GM12873 (cell line): ENCODE measurements around the gene MYH9.

Source experiments
- TF ChIP-seq, protein P1 (sequence below): IDR thresholded peaks from 2 replicates; pipeline ENCODE4 v1.5.1; 2012; ENCODE audit warnings: low read depth, mild to moderate bottlenecking, moderate library complexity, low read length, control low read depth; ENCODE audit not compliant: insufficient read depth; ENCODE audit errors: missing control alignments

MYH9 gene

DNA sequence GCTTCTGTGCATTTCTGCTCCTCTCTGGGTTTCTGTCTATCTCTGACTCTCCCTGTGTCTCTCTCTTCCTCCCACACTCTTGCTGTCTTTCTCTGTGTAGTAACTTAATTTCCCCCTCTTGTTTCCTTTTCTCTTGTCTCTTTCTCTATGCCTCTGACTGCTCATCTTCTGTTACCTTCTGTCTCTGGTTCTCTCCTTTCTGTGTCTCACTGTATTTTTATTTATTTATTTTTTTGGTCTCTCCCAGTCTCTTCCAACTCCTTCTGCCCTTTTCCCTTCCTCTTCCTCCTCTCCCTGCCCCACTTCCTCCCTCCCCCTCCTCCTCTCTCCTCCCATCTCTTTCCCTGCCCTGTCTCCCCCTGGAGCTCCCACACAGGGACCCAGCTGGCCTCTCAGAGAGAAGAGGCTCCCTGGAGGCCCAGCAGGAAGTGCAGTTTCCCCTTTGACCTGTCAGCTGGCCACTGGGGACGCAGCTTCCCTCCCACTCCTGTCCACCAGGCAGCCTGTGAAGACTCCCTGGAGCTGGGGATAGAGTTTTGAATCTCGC is 38.3 kb upstream of the MYH9 start:
- TF ChIP-seq, protein P1, sequence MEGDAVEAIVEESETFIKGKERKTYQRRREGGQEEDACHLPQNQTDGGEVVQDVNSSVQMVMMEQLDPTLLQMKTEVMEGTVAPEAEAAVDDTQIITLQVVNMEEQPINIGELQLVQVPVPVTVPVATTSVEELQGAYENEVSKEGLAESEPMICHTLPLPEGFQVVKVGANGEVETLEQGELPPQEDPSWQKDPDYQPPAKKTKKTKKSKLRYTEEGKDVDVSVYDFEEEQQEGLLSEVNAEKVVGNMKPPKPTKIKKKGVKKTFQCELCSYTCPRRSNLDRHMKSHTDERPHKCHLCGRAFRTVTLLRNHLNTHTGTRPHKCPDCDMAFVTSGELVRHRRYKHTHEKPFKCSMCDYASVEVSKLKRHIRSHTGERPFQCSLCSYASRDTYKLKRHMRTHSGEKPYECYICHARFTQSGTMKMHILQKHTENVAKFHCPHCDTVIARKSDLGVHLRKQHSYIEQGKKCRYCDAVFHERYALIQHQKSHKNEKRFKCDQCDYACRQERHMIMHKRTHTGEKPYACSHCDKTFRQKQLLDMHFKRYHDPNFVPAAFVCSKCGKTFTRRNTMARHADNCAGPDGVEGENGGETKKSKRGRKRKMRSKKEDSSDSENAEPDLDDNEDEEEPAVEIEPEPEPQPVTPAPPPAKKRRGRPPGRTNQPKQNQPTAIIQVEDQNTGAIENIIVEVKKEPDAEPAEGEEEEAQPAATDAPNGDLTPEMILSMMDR: no peak

DNA sequence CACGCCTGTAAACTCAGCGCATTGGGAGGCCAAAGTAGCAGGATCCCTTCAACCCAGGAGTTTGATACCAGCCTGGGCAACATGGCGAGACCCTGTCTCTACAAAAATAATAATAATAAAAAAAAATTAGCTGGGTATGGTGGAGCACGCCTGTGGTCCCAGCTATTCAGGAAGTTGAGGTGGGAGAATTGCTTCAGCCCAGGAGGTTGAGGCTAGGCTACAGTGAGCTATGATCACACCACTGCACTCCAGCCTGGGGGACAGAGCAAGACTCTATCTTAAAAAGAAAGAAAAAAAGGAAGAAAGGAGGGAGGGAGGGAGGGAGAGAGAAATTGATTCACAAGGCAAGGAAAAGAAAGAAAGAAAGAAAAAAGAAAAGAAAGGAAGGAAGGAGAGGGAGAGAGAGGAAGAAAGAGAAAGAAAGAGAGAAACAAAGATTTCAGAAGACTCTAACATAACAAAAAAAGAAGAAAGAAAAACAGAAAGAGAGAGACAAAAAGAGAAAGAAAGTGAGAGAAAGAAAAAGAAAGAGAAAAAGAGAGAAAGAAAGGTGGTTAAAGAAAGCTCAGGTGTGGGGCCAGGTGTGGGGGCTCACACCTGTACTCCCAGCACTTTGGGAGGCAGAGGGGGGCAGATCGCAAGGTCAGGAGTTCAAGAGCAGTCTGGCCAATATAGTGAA is 37.3 kb upstream of the MYH9 start:
- TF ChIP-seq, protein P1: no peak

DNA sequence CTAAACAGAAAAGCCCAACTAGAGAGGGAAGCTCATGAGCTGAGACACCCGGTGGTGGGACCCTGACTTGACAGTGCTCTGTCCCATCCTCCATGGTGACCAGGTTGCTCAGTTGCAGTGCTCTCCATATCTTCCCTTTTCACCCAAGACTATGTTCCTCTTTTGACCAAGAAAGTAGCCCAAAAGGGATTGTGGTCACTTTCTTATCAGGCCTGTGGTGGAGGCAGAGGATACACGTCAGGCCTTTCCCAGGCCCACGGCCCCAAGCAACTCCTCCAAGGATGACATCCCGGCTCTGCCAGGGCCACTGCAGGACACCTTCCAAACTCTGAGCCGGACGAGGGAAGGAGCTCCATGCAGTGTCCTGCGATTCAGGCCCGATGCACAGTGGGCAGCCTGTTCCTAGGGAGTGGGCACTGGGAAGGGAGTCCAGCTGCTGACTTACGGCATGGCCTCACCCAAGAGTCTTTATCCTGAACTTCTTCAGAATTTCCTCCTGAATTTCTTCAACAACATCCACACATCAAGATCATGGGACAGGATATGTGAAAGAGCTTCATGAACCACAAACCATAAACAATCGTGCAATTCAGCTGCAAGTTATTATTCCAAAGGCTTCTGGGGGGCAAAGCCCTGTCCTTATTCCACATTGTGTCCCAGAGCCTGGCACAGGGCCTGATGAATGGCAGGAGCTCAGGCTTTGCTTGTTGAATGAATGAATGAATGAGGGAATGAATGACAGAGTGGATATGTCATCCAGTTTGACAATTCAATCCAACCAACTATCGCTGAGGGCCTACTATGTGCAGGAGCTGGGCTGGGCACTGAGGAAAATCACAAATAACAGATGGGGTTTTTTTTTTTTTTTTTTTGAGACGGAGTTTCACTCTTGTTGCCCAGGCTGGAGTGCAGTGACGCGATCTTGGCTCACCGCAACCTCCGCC is 36.0 kb upstream of the MYH9 start:
- TF ChIP-seq, protein P1: peak; percentile 29

DNA sequence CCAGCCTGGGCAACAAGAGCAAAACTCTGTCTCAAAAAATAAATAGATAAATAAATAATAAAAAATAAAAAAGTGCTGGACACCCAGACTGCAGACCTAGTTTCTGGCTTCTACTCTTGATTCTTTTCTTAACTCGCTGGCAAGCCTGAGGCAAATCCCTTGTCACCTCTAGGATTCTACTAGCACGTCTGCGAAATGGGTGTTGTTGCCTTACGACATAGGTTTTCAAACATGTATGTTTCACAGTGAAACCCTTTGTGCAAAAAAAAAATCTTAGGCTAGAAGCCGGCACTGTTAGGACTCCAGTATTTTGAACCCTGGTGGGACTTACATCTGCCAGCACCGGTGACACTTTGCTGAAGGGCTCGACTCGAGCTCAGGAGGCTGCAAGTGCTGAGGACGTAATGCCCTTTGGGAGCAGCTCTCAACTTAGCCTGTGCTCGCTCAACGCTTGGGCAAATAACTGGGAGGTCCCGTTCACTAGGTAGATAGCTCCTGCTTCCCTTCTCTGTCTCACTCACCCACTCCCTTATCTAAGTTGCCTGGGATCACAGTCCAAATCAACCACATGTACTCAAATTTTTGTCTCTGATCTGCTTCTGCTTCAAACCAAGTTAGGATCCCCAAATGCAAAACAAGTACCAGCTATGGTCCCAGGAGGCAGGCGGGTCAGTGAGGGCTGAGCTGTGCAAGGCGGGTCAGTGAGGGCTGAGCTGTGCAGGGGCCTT is 34.7 kb upstream of the MYH9 start:
- TF ChIP-seq, protein P1: no peak

DNA sequence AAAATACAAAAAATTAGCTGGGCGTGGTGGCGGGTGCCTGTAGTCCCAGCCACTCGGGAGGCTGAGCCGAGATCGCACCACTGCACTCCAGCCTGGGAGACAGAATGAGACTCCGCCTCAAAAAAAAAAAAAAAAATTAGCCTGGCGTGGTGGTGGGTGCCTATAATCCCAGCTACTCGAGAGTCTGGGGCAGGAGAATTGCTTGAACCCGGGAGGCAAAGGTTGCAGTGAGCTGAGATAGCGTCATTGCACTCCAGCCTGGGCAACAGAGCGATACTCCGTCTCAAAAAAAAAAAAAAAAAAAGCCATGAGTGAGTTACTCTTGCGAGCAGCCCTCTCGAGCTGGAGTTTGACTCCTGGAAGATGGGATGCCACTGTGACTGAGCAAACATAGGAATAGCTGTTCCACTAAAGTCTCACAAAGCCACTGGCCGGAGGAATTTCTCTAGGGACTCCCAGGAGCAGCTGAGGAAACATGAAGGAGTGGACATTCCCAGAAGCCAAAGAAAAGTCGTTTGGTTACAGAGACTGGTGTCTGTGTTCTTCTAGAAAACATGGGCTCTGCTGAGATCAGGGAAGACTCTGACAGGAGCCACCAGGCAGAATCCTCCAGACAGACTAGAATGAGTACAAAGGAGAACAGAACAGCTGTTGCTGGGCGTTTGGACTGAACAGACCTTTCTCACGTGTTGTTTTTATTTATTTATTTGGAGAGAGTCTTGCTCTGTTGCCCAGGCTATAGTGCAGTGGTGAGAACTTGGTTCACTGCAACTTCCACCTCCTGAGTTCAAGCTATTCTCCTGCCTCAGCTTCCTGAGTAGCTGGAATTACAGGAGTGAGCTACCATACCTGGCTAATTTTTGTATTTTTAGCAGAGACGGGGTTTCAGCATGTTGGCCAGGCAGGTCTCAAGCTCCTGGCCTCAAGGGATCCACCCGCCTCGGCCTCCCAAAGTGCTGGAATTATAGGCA is 32.4 kb upstream of the MYH9 start:
- TF ChIP-seq, protein P1: no peak

DNA sequence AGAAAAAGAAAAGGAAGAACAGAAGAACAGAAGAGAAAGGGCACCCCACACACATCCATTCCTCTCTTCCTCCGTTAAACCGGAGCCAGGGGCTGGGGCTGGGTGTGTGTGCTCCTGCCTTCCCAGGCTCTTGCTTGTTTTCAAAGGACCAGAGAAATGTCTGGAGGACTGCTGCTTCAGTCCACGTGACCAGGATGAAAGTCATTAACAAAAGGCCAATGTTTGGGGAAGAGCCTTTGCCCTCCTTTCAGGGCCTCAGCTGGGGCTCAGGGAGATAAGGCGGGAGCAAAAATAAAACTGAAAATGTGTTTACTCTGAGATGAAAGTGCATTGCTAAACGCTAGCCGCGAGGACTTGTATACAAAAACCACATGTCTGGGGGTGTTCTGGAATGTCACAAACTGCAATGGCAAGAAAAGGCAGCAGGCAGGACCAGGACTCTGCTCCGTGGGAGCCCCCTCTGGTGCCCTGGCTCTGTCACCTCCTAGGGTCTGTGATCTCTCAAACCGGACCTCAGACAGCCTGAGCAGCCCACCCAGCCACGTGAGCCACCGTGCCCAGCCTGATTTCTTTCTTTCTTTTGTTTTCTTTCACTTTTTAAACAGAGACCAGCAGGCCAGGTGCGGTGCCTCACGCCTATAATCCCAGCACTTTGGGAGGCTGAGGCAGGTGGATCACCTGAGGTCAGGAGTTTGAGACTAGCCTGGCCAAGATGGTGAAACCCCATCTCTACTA is 31.6 kb upstream of the MYH9 start:
- TF ChIP-seq, protein P1: no peak
